Heart left ventricle (tissue), 13 donors: ENCODE results near the gene SLC24A4.

Experiments
- POLR2A ChIP-seq, 2 donors: fragments of 450-650 bp; IDR thresholded peaks; one replicate each; pipeline ENCODE4 v1.6.1; 2017; ENCODE audit warnings: antibody characterized with exemption in 2 of 2, mild to moderate bottlenecking in 2 of 2, moderate library complexity in 2 of 2
- TF ChIP-seq, protein P1 (sequence below), 12 donors: fragments of 200-600 bp; sonication (generic) in 4 of 12; IDR thresholded peaks; one replicate each; pipeline versions ENCODE4 v1.5.0 to v1.8.0; 2018 to 2022; ENCODE audit warnings: antibody characterized with exemption in 12 of 12, mild to moderate bottlenecking in 5 of 12
- donor health status: ischemic (EF 13 %, LVEDD 7.1; RV severe dilation, severe dysfunction).
- donor health status: DM: no; HTN: yes; CAD: no.
- donor health status: DM: no; HTN: no; CAD: no.
- donor health status: ischemic (EF 25% LVEDD 6.9; RV normal size, moderate dysfunction).
- donor health status: ischemic (EF 25% LVEDD 5.7; RV mildly dilated, moderate dysfunction).
- donor health status: ischemic (EF 35%, LVEDD 5.7; RV mildly dilated, moderate dysfunction).
- donor health status: nonischemic (EF 11% LVEDD 7.7; RV severe dilation, severe dysfunction).
- donor health status: DM: yes; HTN: yes; CAD: no.
- donor health status: PGD.
- donor health status: ischemic (EF 29% LVEDD 5.4; RV normal size, mild dysfunction).
- donor health status: nonischemic (EF 23%, LVEDD 6.1; RV moderate dilation, normal function).

DNA sequence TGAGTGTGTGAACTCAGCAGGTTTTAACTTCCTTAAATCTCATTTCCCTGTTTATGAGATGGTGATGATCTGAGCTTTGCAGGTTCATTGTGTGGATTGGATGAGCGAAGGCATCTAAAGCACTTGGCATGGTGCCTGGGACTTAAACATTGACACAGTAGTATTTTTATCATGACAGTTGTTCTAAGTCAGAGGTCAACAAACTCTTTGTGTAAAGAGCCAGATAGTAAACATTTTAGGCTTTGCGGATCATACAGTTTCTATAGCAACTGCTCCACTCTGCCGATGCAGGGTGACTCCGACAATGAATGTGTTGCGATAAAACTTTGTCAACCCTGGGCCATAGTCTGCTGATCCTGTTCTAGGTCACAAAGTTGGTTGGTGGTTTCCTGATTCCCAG lies 25.2 kb downstream of the SLC24A4 start:
- TF ChIP-seq, protein P1, sequence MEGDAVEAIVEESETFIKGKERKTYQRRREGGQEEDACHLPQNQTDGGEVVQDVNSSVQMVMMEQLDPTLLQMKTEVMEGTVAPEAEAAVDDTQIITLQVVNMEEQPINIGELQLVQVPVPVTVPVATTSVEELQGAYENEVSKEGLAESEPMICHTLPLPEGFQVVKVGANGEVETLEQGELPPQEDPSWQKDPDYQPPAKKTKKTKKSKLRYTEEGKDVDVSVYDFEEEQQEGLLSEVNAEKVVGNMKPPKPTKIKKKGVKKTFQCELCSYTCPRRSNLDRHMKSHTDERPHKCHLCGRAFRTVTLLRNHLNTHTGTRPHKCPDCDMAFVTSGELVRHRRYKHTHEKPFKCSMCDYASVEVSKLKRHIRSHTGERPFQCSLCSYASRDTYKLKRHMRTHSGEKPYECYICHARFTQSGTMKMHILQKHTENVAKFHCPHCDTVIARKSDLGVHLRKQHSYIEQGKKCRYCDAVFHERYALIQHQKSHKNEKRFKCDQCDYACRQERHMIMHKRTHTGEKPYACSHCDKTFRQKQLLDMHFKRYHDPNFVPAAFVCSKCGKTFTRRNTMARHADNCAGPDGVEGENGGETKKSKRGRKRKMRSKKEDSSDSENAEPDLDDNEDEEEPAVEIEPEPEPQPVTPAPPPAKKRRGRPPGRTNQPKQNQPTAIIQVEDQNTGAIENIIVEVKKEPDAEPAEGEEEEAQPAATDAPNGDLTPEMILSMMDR (IDR thresholded peaks at IDR 0.05) = no peak
- TF ChIP-seq POLR2A (IDR thresholded peaks at IDR 0.05) = no peak
